Measurements from ENCODE around the gene TUNAR. TPM values are rescaled to one million over a fixed set of nuclear protein-coding genes. Genes with fewer than 3 reads are reported as not detected.

The TUNAR gene
- total and polyA plus RNA-seq, 12 donors: not detected

GRCh38 chr14:95897280-95897679 lies 20.6 kb downstream of the TUNAR start:
- WGBS, 2 donors: 77 to 78% methylated on average over 3 of the region's 3 CpGs
- no peak overlapping the region for H3K4me3 ChIP-seq
- intact Hi-C loops (cut with DNase I): no loop called here
- H3K4me1 ChIP-seq: no peaks in the 10 kb centered on the region
- DNase-seq (no peak), ATAC-seq (no peak)
- no peaks in the 10 kb centered on the region for H3K36me3 ChIP-seq
- no peaks in the 10 kb centered on the region for H3K9me3 ChIP-seq
- peaks cover 0 to 65% (median 52%) of the 10 kb centered on the region in 7 donors for H3K27me3 ChIP-seq
- TF ChIP-seq CTCF (IDR thresholded peaks at IDR 0.05): no peak
- H3K27ac ChIP-seq: no peak overlapping the region

- H3K36me3 ChIP-seq: no peaks in the 10 kb centered on the region
- no peak for TF ChIP-seq CTCF (IDR thresholded peaks at IDR 0.05)
- peaks cover 0 to 57% (median 32%) of the 10 kb centered on the region in 7 donors for H3K27me3 ChIP-seq
- no peak overlapping the region for H3K4me3 ChIP-seq
- H3K4me1 ChIP-seq: no peaks in the 10 kb centered on the region
- intact Hi-C loops (cut with DNase I): loop anchor here in 1 of 10 donors (10.0 kb wide), 1 partner anchor 84 kb away; no protein-coding TSS in a partner anchor
- WGBS, 2 donors: 63% methylated on average over 6 of the region's 6 CpGs
- no peaks in the 10 kb centered on the region for H3K9me3 ChIP-seq
- ATAC-seq (no peak), DNase-seq (no peak)
- no peak overlapping the region for H3K27ac ChIP-seq
Observed at GRCh38 chr14:95901054-95901453, 24.4 kb downstream of the TUNAR start.

GRCh38 chr14:95902273-95902826 lies 25.7 kb downstream of the TUNAR start:
- Histone ChIP-seq H3K36me3 (no peaks in the 10 kb centered on the region), H3K27ac (no peak overlapping the region), H3K4me3 (no peak overlapping the region), H3K27me3 (peaks cover 0 to 50% (median 29%) of the 10 kb centered on the region in 7 donors), H3K4me1 (no peaks in the 10 kb centered on the region), H3K9me3 (no peaks in the 10 kb centered on the region)
- 76 to 77% methylated on average over 10 of the region's 10 CpGs for WGBS, 2 donors
- DNase-seq (no peak), ATAC-seq (no peak)
- intact Hi-C loops (cut with DNase I): loop anchor here in 1 of 10 donors (10.0 kb wide), 1 partner anchor 82 kb away; no protein-coding TSS in a partner anchor
- TF ChIP-seq CTCF (IDR thresholded peaks at IDR 0.05): no peak

GRCh38 chr14:95903165-95903564 lies 26.5 kb downstream of the TUNAR start:
- Histone ChIP-seq H3K27ac (no peak overlapping the region), H3K4me3 (no peak overlapping the region), H3K9me3 (no peaks in the 10 kb centered on the region), H3K4me1 (no peaks in the 10 kb centered on the region), H3K27me3 (peaks cover 0 to 47% (median 33%) of the 10 kb centered on the region in 7 donors), H3K36me3 (no peaks in the 10 kb centered on the region)
- 77 to 81% methylated on average over 5 of the region's 5 CpGs for WGBS, 2 donors
- intact Hi-C loops (cut with DNase I): loop anchor here in 1 of 10 donors (10.0 kb wide), 1 partner anchor 82 kb away; no protein-coding TSS in a partner anchor
- TF ChIP-seq CTCF (IDR thresholded peaks at IDR 0.05): no peak
- no peak for DNase-seq
- ATAC-seq: no peak

All from heart right ventricle (tissue), 16 donors.